Gastroesophageal sphincter (tissue), 3 donors: ENCODE results near the gene LMO7.

ENCODE experiments used
- CTCF ChIP-seq, 4 experiments: fragments of 200-600 bp in 2 of 4; fragments of 450-650 bp in 2 of 4; sonication (generic) in 1 of 4; IDR thresholded peaks; one replicate each; pipeline ENCODE4 v1.5.1; 2017 to 2019; ENCODE audit warnings: antibody characterized with exemption in 4 of 4, mild to moderate bottlenecking in 2 of 4, moderate library complexity in 2 of 4
- EP300 ChIP-seq: sonication (generic); formaldehyde crosslinking; IDR thresholded peaks from one replicate; pipeline ENCODE4 v1.6.1; 2017; ENCODE audit warnings: antibody characterized with exemption, mild to moderate bottlenecking
- POLR2A ChIP-seq, 2 donors: fragments of 450-650 bp; IDR thresholded peaks; one replicate each; pipeline ENCODE4 v1.6.1; 2017; ENCODE audit warnings: antibody characterized with exemption in 2 of 2, mild to moderate bottlenecking in 2 of 2, moderate library complexity in 1 of 2
- POLR2AphosphoS5 ChIP-seq: sonication (generic); formaldehyde crosslinking; IDR thresholded peaks from one replicate; pipeline ENCODE4 v1.6.1; 2017; ENCODE audit warnings: antibody characterized with exemption

GRCh38 chr13:75700552-75700951, 64.4 kb downstream of the LMO7 start:
- no peak for TF ChIP-seq CTCF (IDR thresholded peaks at IDR 0.05)
- no peak for TF ChIP-seq POLR2A (IDR thresholded peaks at IDR 0.05)
- TF ChIP-seq EP300, result no peak
- TF ChIP-seq POLR2AphosphoS5, result no peak
